ENCODE results near the gene GRIFIN.

GRCh38 chr7:2510909-2511768 is 34.9 kb upstream of the GRIFIN start:
- TF ChIP-seq CTCF (IDR thresholded peaks at IDR 0.05; ENCODE audit: low read depth, low read length, poor library complexity, severe bottlenecking) (no peak), EZH2phosphoT487 (IDR thresholded peaks at IDR 0.05; ENCODE audit: borderline replicate concordance, low read length) (no peak)
